Ascending aorta (tissue), 2 donors: Measurements from ENCODE around the gene NOD1. TPM values are rescaled to one million over a fixed set of nuclear protein-coding genes. Genes with fewer than 3 reads are reported as not detected.
A peak's percentile ranks its signal among the peaks of the same experiment; 100 is the strongest.
"Not testable (repeated sequence)": the region's sequence is repeated elsewhere in the genome, so short reads cannot be mapped to it uniquely, and the experiment has no call there.

ENCODE experiments used
- DNase-seq, 2 donors: peaks; one replicate each; pipeline ENCODE4 v3.0.0-alpha.2; 2019; ENCODE audit warnings: low spot score in 2 of 2
- H3K27ac ChIP-seq, 2 donors: fragments of 200-600 bp; sonication (generic); one replicate each; pipeline ENCODE4 v1.5.1; 2016 to 2017; ENCODE audit warnings: mild to moderate bottlenecking in 1 of 2
- H3K27me3 ChIP-seq: fragments of 200-600 bp; sonication (generic); one replicate; pipeline ENCODE4 v1.5.1; 2017
- H3K36me3 ChIP-seq, 2 donors: fragments of 200-600 bp; sonication (generic); one replicate each; pipeline ENCODE4 v1.5.1; 2016
- H3K4me1 ChIP-seq, 2 donors: fragments of 200-600 bp; sonication (generic); one replicate each; pipeline ENCODE4 v1.5.1; 2016 to 2017; ENCODE audit warnings: mild to moderate bottlenecking in 1 of 2
- H3K4me3 ChIP-seq, 2 donors: fragments of 200-600 bp; sonication (generic); one replicate each; pipeline ENCODE4 v1.5.1; 2016 to 2017; ENCODE audit warnings: mild to moderate bottlenecking in 1 of 2
- H3K9me3 ChIP-seq, 2 donors: fragments of 200-600 bp; sonication (generic); one replicate each; pipeline ENCODE4 v1.5.1; 2016
- intact Hi-C: fragments of 100-400 bp; cut with DNase I; formaldehyde crosslinking; loops from one replicate; pipeline ENCODE4 v1.15.1; 2023
- total RNA-seq: library from RNA; depleted of rRNA; stranded (reverse); fragments of >200 nt; gene quantifications from one replicate; pipeline ENCODE4 v1.1.0, GENCODE V29; 2016
- TF ChIP-seq, protein P1 (sequence below), 3 experiments: fragments of 200-600 bp in 2 of 3; fragments of 450-650 bp in 1 of 3; sonication (generic) in 2 of 3; IDR thresholded peaks; one replicate each; pipeline ENCODE4 v1.5.1; 2016 to 2019; ENCODE audit warnings: antibody characterized with exemption in 3 of 3, mild to moderate bottlenecking in 1 of 3, moderate library complexity in 1 of 3

NOD1 gene
- total RNA-seq, 1 donor from 2014 or later: 20.0 TPM

DNA sequence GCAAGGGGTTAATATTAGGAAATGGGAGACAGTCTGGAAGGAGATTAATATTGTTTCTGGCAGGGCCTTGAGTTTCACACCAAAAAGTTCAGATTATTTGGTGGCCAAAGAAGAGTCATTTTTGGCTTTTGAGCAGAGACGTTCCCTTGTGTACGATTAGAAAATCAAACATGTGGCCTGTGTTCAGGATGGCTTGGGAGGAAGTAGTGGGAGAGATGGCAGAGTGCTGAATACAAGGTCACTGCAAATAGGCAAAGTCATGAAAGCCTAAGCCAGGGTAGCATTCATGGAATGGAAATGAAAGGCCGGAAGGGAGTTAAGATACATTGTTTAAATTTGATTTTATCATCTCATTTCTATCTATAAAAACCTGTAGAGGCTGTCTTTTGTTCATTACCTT is 35.6 kb upstream of the NOD1 start:
- Histone ChIP-seq H3K27me3 (no peaks in the 10 kb centered on the region), H3K36me3 (no peaks in the 10 kb centered on the region), H3K9me3 (no peaks in the 10 kb centered on the region), H3K27ac (no peak overlapping the region), H3K4me1 (no peaks in the 10 kb centered on the region), H3K4me3 (no peak overlapping the region)
- DNase-seq: no peak
- intact Hi-C loops: no loop called here
- TF ChIP-seq, protein P1, sequence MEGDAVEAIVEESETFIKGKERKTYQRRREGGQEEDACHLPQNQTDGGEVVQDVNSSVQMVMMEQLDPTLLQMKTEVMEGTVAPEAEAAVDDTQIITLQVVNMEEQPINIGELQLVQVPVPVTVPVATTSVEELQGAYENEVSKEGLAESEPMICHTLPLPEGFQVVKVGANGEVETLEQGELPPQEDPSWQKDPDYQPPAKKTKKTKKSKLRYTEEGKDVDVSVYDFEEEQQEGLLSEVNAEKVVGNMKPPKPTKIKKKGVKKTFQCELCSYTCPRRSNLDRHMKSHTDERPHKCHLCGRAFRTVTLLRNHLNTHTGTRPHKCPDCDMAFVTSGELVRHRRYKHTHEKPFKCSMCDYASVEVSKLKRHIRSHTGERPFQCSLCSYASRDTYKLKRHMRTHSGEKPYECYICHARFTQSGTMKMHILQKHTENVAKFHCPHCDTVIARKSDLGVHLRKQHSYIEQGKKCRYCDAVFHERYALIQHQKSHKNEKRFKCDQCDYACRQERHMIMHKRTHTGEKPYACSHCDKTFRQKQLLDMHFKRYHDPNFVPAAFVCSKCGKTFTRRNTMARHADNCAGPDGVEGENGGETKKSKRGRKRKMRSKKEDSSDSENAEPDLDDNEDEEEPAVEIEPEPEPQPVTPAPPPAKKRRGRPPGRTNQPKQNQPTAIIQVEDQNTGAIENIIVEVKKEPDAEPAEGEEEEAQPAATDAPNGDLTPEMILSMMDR (IDR thresholded peaks at IDR 0.05): no peak

DNA sequence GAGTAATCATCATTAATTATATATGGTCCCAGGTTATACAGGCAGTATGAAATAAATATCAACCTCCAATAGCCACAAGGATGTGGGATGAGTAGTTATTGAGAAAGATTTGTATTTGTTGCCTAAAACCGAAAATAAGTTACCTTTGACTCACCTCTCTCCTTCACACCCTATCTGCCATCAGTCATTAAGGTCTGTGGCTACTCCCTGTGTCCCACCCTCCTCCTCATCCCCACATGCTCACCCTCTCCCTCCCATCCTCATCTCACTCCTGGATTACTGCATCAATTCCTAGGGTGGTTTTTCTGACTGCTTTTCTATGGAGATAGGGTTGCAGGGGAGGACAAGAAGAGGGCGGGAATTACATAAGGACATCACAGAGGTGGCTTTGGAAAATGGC is 35.2 kb upstream of the NOD1 start:
- intact Hi-C loops: no loop called here
- no peak for DNase-seq
- H3K36me3 ChIP-seq: no peaks in the 10 kb centered on the region
- no peaks in the 10 kb centered on the region for H3K9me3 ChIP-seq
- H3K27me3 ChIP-seq: no peaks in the 10 kb centered on the region
- no peak overlapping the region for H3K4me3 ChIP-seq
- TF ChIP-seq, protein P1 (IDR thresholded peaks at IDR 0.05): no peak
- no peaks in the 10 kb centered on the region for H3K4me1 ChIP-seq
- H3K27ac ChIP-seq: no peak overlapping the region

DNA sequence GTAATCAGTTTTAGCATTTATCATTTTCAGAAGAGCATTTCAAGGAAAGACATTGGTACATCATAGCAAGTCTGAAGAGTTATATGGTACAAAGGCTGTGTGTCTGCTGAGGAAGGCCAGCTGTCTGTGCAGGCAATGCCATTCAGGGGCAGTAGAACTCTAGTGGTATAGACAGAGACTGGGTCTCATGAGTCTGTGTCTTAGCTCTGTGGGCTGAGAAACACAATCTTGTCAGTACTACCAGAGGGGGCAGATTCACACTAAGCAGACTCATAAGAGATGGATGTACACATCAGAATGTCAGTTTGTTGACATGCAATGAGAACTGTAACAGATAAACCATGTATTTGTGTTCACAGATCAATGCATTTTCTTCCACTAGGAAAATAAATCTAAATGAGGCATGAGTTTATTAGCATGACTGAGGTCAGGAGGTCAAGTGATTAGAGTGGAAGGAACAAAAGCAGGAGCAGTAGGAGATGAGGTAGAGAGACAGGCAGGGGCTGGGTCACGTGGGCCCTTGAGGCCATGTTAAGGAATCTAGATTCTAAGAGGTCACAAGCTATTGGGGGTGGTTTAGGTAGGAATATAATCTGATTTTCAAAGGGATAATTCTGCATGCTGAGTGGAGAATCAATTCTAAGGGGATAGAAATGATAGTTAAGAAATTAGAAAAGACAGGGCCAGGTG is 33.5 kb upstream of the NOD1 start:
- Histone ChIP-seq H3K4me1 (no peaks in the 10 kb centered on the region), H3K9me3 (no peaks in the 10 kb centered on the region), H3K36me3 (no peaks in the 10 kb centered on the region), H3K27ac (no peak overlapping the region), H3K27me3 (no peaks in the 10 kb centered on the region), H3K4me3 (no peak overlapping the region)
- intact Hi-C loops: no loop called here
- DNase-seq: no peak
- TF ChIP-seq, protein P1 (IDR thresholded peaks at IDR 0.05): no peak

DNA sequence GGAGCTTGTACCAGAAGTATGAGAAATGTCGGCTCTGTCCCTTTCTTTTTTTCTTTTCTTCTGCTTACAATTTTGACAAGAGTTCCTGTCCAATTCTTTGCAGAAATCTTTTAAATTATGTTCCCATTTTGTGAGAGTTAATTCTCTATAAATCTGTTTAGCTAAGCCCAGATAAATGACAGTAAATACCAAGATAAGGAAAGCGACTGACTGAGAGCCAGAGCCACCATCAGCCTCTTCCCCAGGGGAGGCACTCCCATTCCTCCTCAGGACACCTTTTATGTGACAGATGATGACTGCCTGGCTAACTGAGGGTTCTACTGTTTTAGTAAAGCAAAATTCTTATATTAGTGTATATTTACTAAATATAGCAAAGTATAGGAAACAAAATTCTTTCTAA is 32.9 kb upstream of the NOD1 start:
- no peaks in the 10 kb centered on the region for H3K4me1 ChIP-seq
- intact Hi-C loops: no loop called here
- no peak for DNase-seq
- H3K27me3 ChIP-seq: no peaks in the 10 kb centered on the region
- H3K9me3 ChIP-seq: no peaks in the 10 kb centered on the region
- H3K36me3 ChIP-seq: no peaks in the 10 kb centered on the region
- no peak overlapping the region for H3K27ac ChIP-seq
- TF ChIP-seq, protein P1 (IDR thresholded peaks at IDR 0.05): no peak
- no peak overlapping the region for H3K4me3 ChIP-seq

DNA sequence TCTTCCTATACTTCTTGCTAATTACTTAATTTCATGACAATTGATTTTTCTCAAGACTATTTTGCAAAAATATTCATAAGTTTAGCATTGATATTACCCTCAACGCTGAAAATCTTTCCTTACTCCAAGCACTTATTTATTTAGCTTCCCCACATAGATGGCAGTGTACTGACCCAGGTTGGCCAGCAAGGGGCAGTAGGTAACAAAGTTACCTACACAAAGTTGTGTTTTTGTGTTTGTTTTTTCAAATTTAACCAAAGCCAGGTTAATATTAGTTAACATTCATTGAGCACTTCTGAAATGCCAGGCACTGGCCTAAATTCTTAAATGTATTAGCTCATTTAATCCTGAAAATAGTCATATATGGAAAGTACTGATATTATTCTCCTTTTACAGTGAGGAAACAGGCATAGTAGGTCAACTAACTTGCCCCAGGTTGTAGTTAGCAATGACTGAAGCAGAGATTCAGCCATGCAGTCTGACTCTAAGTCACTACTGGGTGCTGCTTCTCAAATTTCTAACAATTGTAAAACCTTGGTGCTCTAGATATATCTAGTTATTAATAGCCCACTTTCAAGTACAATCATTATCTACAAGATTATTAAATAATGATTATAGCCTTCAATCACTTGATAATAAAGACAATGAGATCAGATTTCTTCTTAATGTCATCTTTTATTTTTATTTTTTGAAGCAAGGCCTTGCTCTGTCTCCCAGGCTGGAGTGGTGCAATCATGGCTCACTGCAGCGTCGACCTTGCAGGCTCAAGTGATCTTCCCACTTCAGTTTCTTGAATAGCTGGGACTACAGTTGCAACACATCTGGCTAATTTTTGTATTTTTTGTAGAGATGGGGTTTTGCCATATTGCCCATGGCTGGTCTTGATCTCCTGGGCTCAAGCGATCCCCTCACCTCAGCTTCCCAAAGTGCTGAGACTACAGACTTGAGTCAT is 31.8 kb upstream of the NOD1 start:
- DNase-seq: no peak
- Histone ChIP-seq H3K4me1 (no peaks in the 10 kb centered on the region), H3K9me3 (no peaks in the 10 kb centered on the region), H3K27me3 (no peaks in the 10 kb centered on the region), H3K4me3 (no peak overlapping the region), H3K36me3 (no peaks in the 10 kb centered on the region), H3K27ac (no peak overlapping the region)
- TF ChIP-seq, protein P1 (IDR thresholded peaks at IDR 0.05): peak; percentile 32 to 74 (median 69)
- intact Hi-C loops: no loop called here

DNA sequence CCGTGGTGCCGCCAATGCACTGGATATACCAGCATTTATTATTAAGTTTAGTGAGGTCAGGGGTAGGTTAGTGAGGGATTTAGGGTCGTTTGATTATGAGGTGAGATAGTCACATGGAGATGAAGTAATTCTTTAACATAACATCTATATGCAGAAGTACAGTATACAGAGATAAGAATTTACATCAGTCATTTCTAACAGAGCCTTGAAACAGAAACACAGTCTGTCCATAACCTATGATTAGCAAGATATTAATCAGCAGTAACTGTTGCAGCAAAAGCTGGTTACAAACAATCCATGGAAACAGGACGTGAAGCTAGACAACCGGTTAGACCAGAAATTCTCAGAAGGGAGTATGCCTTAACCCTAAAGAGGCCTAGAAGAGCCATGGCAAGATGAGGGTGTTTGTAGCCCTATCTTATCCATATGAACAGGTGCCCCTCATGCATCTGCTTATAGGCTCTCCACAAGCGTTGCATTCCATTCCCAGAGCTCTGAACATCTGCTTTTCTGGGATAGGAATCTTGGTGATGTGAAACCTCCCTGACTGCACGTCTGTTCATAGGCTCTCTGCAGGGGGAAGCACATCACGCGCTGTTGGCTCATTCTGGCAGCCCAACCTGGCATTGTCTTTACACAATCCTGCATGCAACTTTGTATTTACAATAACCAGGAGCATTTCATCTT is 30.7 kb upstream of the NOD1 start:
- intact Hi-C loops: loop anchor here (10.0 kb wide), 1 partner anchor 75 kb away; no protein-coding TSS in a partner anchor
- H3K36me3 ChIP-seq, DNase-seq, H3K4me1 ChIP-seq, H3K27me3 ChIP-seq, H3K9me3 ChIP-seq, H3K27ac ChIP-seq, H3K4me3 ChIP-seq: not testable (repeated sequence)

DNA sequence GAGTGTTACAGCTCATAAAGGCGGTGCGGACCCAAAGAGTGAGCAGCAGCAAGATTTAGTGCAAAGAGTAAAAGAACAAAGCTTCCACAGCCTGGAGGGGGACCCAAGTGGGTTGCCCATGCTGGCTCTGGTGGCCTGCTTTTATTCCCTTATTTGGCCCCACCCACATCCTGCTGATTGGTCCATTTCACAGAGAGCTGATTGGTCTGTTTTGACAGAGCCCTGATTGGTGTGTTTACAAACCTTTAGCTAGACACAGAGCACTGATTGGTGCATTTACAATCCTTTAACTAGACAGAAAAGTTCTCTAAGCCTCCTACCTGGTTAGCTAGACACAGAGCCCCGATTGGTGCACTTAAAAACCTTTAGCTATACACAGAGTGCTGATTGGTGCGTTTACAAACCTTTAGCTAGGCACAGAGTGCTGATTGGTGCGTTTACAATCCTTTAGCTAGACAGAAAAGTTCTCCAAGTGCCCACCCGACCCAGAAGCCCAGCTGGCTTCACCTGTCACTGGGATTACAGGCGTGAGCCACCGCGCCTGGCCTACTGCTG is 28.8 kb upstream of the NOD1 start:
- intact Hi-C loops: loop anchor here (10.0 kb wide), 1 partner anchor 73 kb away; no protein-coding TSS in a partner anchor
- not testable (repeated sequence) for DNase-seq

More for the DNA sequence above, 28.8 kb upstream of the NOD1 start:
- H3K27me3 ChIP-seq, H3K36me3 ChIP-seq, H3K9me3 ChIP-seq, H3K4me3 ChIP-seq, H3K27ac ChIP-seq, H3K4me1 ChIP-seq: not testable (repeated sequence)
